Uterus (tissue), 4 donors: ENCODE data around the gene TMC7. TPM values are rescaled to one million over a fixed set of nuclear protein-coding genes. Genes with fewer than 3 reads are reported as not detected.
A peak's percentile ranks its signal among the peaks of the same experiment; 100 is the strongest.

Experiments
- DNase-seq, 2 donors: peaks; one replicate each; pipeline ENCODE4 v3.0.0-alpha.2; 2019 to 2020
- H3K27ac ChIP-seq, 2 donors: fragments of 200-600 bp; sonication (generic); 1 replicate in 1 of 2; 2 replicates in 1 of 2; pipeline ENCODE4 v1.5.1; 2016 to 2018
- H3K27me3 ChIP-seq, 2 donors: fragments of 200-600 bp; sonication (generic); one replicate each; pipeline ENCODE4 v1.5.1; 2018 to 2019; ENCODE audit warnings: control low read depth in 1 of 2
- H3K36me3 ChIP-seq, 2 donors: fragments of 200-600 bp; sonication (generic); one replicate each; pipeline ENCODE4 v1.5.1; 2019; ENCODE audit warnings: control low read depth in 1 of 2
- H3K4me1 ChIP-seq, 2 donors: fragments of 200-600 bp; sonication (generic); one replicate each; pipeline ENCODE4 v1.5.1; 2018 to 2019; ENCODE audit warnings: control low read depth in 1 of 2
- H3K4me3 ChIP-seq, 2 donors: fragments of 200-600 bp; sonication (generic); 1 replicate in 1 of 2; 2 replicates in 1 of 2; pipeline ENCODE4 v1.5.1; 2018 to 2019; ENCODE audit warnings: mild to moderate bottlenecking in 1 of 2
- H3K9me3 ChIP-seq, 2 donors: fragments of 200-600 bp; sonication (generic); one replicate each; pipeline ENCODE4 v1.5.1; 2019; ENCODE audit warnings: control low read depth in 1 of 2
- CTCF ChIP-seq, 4 experiments: fragments of 200-600 bp in 2 of 4; fragments of 450-650 bp in 2 of 4; sonication (generic) in 2 of 4; IDR thresholded peaks; one replicate each; pipeline ENCODE4 v1.5.1; 2016 to 2019; ENCODE audit warnings: antibody characterized with exemption in 4 of 4, mild to moderate bottlenecking in 2 of 4, moderate library complexity in 1 of 4
- POLR2A ChIP-seq, 2 donors: fragments of 450-650 bp; IDR thresholded peaks; one replicate each; pipeline ENCODE4 v1.6.1; 2016; ENCODE audit warnings: antibody characterized with exemption in 2 of 2, mild to moderate bottlenecking in 1 of 2, moderate library complexity in 1 of 2
- intact Hi-C: fragments of 100-400 bp; cut with DNase I; formaldehyde crosslinking; loops from one replicate; pipeline ENCODE4 v1.15.1; 2023; ENCODE audit warnings: low total_unique reads
- total RNA-seq, 4 donors: library from RNA; depleted of rRNA in 3 of 4; stranded (reverse); fragments of >200 nt in 3 of 4; gene quantifications; one replicate each; pipeline versions ENCODE4 v1.1.0 to v1.2.4, GENCODE V29; 2014 to 2023
- donor health status: DM: yes; HTN: yes; CAD: no.

Gene TMC7
- total RNA-seq, 4 donors from 2014 or later = 1.7 to 1.8 TPM; not detected in 2

GRCh38 chr16:18966791-18967190 lies 16.9 kb upstream of the TMC7 start:
- intact Hi-C loops = no loop called here
- TF ChIP-seq POLR2A (IDR thresholded peaks at IDR 0.05) (no peak), CTCF (IDR thresholded peaks at IDR 0.05) (no peak)
- H3K9me3 ChIP-seq = no peaks in the 10 kb centered on the region

GRCh38 chr16:18969050-18969854 lies 14.5 kb upstream of the TMC7 start:
- no peaks in the 10 kb centered on the region for H3K4me1 ChIP-seq
- DNase-seq = peak; percentile 83
- peak overlapping the region; percentile 25 to 32 for H3K4me3 ChIP-seq
- TF ChIP-seq CTCF (IDR thresholded peaks at IDR 0.05) = peak; percentile 77 to 94 (median 85)
- TF ChIP-seq POLR2A (IDR thresholded peaks at IDR 0.05) = no peak
- H3K27me3 ChIP-seq = no peaks in the 10 kb centered on the region
- H3K27ac ChIP-seq = no peak overlapping the region
- no peaks in the 10 kb centered on the region for H3K36me3 ChIP-seq
- no peaks in the 10 kb centered on the region for H3K9me3 ChIP-seq
- intact Hi-C loops = no loop called here

More at GRCh38 chr16:18966791-18967190, 16.9 kb upstream of the TMC7 start:
- DNase-seq = no peak
- Histone ChIP-seq H3K36me3 (no peaks in the 10 kb centered on the region), H3K27ac (no peak overlapping the region), H3K4me1 (no peaks in the 10 kb centered on the region), H3K27me3 (no peaks in the 10 kb centered on the region), H3K4me3 (no peak overlapping the region)

GRCh38 chr16:18969855-18970240 lies 13.9 kb upstream of the TMC7 start:
- Histone ChIP-seq H3K27me3 (no peaks in the 10 kb centered on the region), H3K27ac (no peak overlapping the region), H3K36me3 (no peaks in the 10 kb centered on the region), H3K4me3 (no peak overlapping the region), H3K4me1 (no peaks in the 10 kb centered on the region), H3K9me3 (no peaks in the 10 kb centered on the region)
- intact Hi-C loops = no loop called here
- TF ChIP-seq CTCF (IDR thresholded peaks at IDR 0.05) (no peak), POLR2A (IDR thresholded peaks at IDR 0.05) (no peak)
- no peak for DNase-seq

- DNase-seq = no peak
- Histone ChIP-seq H3K27me3 (no peaks in the 10 kb centered on the region), H3K9me3 (no peaks in the 10 kb centered on the region), H3K4me1 (no peaks in the 10 kb centered on the region), H3K4me3 (no peak overlapping the region), H3K36me3 (no peaks in the 10 kb centered on the region), H3K27ac (no peak overlapping the region)
- no peak for TF ChIP-seq POLR2A (IDR thresholded peaks at IDR 0.05)
- no peak for TF ChIP-seq CTCF (IDR thresholded peaks at IDR 0.05)
- intact Hi-C loops = no loop called here
Measured at GRCh38 chr16:18975109-18975508, 8.6 kb upstream of the TMC7 start.

GRCh38 chr16:18979936-18980335 lies 3.8 kb upstream of the TMC7 start:
- intact Hi-C loops = loop anchor here (10.0 kb wide), 1 partner anchor 75 kb away; no protein-coding TSS in a partner anchor
- Histone ChIP-seq H3K27ac (no peak overlapping the region), H3K4me1 (no peaks in the 10 kb centered on the region), H3K27me3 (no peaks in the 10 kb centered on the region), H3K36me3 (no peaks in the 10 kb centered on the region), H3K4me3 (no peak overlapping the region), H3K9me3 (no peaks in the 10 kb centered on the region)
- DNase-seq = no peak
- TF ChIP-seq POLR2A (IDR thresholded peaks at IDR 0.05) (no peak), CTCF (IDR thresholded peaks at IDR 0.05) (no peak)
